Liver (tissue), 9 donors: ENCODE measurements around the gene ADH7. TPM values are rescaled to one million over a fixed set of nuclear protein-coding genes. Genes with fewer than 3 reads are reported as not detected.
A peak's percentile ranks its signal among the peaks of the same experiment; 100 is the strongest.

Experiments
- DNase-seq: peaks from one replicate; pipeline ENCODE4 v3.0.0-alpha.2; 2017; ENCODE audit warnings: low spot score
- H3K27ac ChIP-seq, 2 donors: one replicate each; pipeline ENCODE4 v1.7.0; 2013; ENCODE audit warnings: inconsistent platforms in 2 of 2, low read length in 2 of 2, control low read depth in 1 of 2, low read depth in 1 of 2, mild to moderate bottlenecking in 1 of 2
- H3K27me3 ChIP-seq, 4 donors: one replicate each; pipeline versions ENCODE4 v1.6.1 to v1.7.0; 2013; ENCODE audit warnings: low read length in 3 of 4, inconsistent platforms in 1 of 4, mild to moderate bottlenecking in 1 of 4, moderate library complexity in 1 of 4; ENCODE audit not compliant: control insufficient read depth in 4 of 4, insufficient read depth in 4 of 4
- H3K36me3 ChIP-seq, 4 donors: one replicate each; pipeline versions ENCODE4 v1.6.1 to v1.7.0; 2013; ENCODE audit warnings: low read length in 3 of 4, mild to moderate bottlenecking in 3 of 4, low read depth in 1 of 4, moderate library complexity in 1 of 4; ENCODE audit not compliant: control insufficient read depth in 4 of 4, insufficient read depth in 3 of 4
- H3K4me1 ChIP-seq, 4 donors: one replicate each; pipeline versions ENCODE4 v1.6.1 to v1.7.0; 2013; ENCODE audit warnings: low read length in 3 of 4, mild to moderate bottlenecking in 3 of 4, moderate library complexity in 1 of 4; ENCODE audit not compliant: control insufficient read depth in 4 of 4, insufficient read depth in 4 of 4
- H3K4me3 ChIP-seq, 3 donors: one replicate each; pipeline versions ENCODE4 v1.6.1 to v1.7.0; 2013; ENCODE audit warnings: low read length in 3 of 3, control low read depth in 1 of 3, low read depth in 1 of 3, mild to moderate bottlenecking in 1 of 3
- H3K9ac ChIP-seq, 2 donors: one replicate each; pipeline ENCODE4 v1.7.0; 2013; ENCODE audit warnings: low read length in 2 of 2, mild to moderate bottlenecking in 2 of 2, moderate library complexity in 2 of 2, control low read depth in 1 of 2, low read depth in 1 of 2
- H3K9me3 ChIP-seq, 4 donors: one replicate each; pipeline versions ENCODE4 v1.6.1 to v1.7.0; 2013; ENCODE audit warnings: low read length in 3 of 4; ENCODE audit not compliant: control insufficient read depth in 4 of 4
- ATF3 ChIP-seq: IDR thresholded peaks from 2 replicates; pipeline ENCODE4 v1.6.1; 2016; ENCODE audit warnings: antibody characterized with exemption
- CTCF ChIP-seq: fragments of 150-350 bp; IDR thresholded peaks from 2 replicates; pipeline ENCODE4 v1.5.1; 2017; ENCODE audit warnings: improper control_type of control experiment, low read depth, low read length; ENCODE audit not compliant: missing input control
- EGR1 ChIP-seq, 2 donors: IDR thresholded peaks; 2 replicates each; pipeline ENCODE4 v1.6.1; 2016 to 2018; ENCODE audit warnings: antibody characterized with exemption in 2 of 2, low read depth in 2 of 2
- FOXA1 ChIP-seq: IDR thresholded peaks from 2 replicates; pipeline ENCODE4 v1.6.1; 2016; ENCODE audit warnings: antibody characterized with exemption
- GABPA ChIP-seq, 2 donors: IDR thresholded peaks in 1 of 2; conservative IDR thresholded peaks in 1 of 2; 2 replicates each; pipeline ENCODE4 v1.6.1; 2016; ENCODE audit warnings: antibody characterized with exemption in 2 of 2, mild to moderate bottlenecking in 1 of 2, moderate library complexity in 1 of 2
- HNF4A ChIP-seq, 2 donors: conservative IDR thresholded peaks; 2 replicates each; pipeline ENCODE4 v1.6.1; 2016; ENCODE audit warnings: antibody characterized with exemption in 2 of 2, mild to moderate bottlenecking in 2 of 2
- HNF4G ChIP-seq: IDR thresholded peaks from 2 replicates; pipeline ENCODE4 v1.6.1; 2016; ENCODE audit warnings: antibody characterized with exemption
- JUND ChIP-seq, 2 donors: IDR thresholded peaks; 2 replicates each; pipeline ENCODE4 v1.6.1; 2016; ENCODE audit warnings: antibody characterized with exemption in 2 of 2
- NR2F2 ChIP-seq: IDR thresholded peaks from 2 replicates; pipeline ENCODE4 v1.6.1; 2016; ENCODE audit warnings: antibody characterized with exemption
- RAD21 ChIP-seq, 2 donors: IDR thresholded peaks; 2 replicates each; pipeline ENCODE4 v1.6.1; 2016; ENCODE audit warnings: antibody characterized with exemption in 2 of 2, mild to moderate bottlenecking in 2 of 2
- RXRA ChIP-seq, 2 donors: IDR thresholded peaks; 2 replicates each; pipeline ENCODE4 v1.6.1; 2017 to 2018; ENCODE audit warnings: antibody characterized with exemption in 2 of 2, mild to moderate bottlenecking in 1 of 2
- SP1 ChIP-seq: IDR thresholded peaks from 2 replicates; pipeline ENCODE4 v1.6.1; 2018; ENCODE audit warnings: antibody characterized with exemption, mild to moderate bottlenecking
- TAF1 ChIP-seq: conservative IDR thresholded peaks from 2 replicates; pipeline ENCODE4 v1.6.1; 2016; ENCODE audit warnings: antibody characterized with exemption, mild to moderate bottlenecking
- YY1 ChIP-seq: IDR thresholded peaks from 2 replicates; pipeline ENCODE4 v1.6.1; 2016; ENCODE audit warnings: antibody characterized with exemption, mild to moderate bottlenecking
- WGBS: extraction: QIAGEN DNeasy Blood & Tissue Kit; methylation state at CpG from one replicate; pipeline ENCODE4 v1.1.7; 2013; 5-methylcytosine and 5-hydroxymethylcytosine counted together
- polyA plus RNA-seq, 2 donors: library from polyadenylated mRNA; stranded (reverse) in 1 of 2; unstranded in 1 of 2; fragments of 200-250 nt in 1 of 2; fragments of >200 nt in 1 of 2; fragmentation: Nextera tagmentation in 1 of 2; extraction: Ambion mirVana in 1 of 2; gene quantifications; one replicate each; pipeline versions ENCODE4 v1.2.1 to v1.2.3, GENCODE V29; 2013 to 2015
- total RNA-seq, 2 donors: library from RNA; depleted of rRNA; stranded (reverse); fragments of >200 nt; gene quantifications; one replicate each; pipeline ENCODE4 v1.2.3, GENCODE V29; 2014
- TF ChIP-seq, protein P1 (sequence below): IDR thresholded peaks from 2 replicates; pipeline ENCODE4 v1.6.1; 2016; ENCODE audit warnings: antibody characterized with exemption, mild to moderate bottlenecking
- TF ChIP-seq, protein P2 (sequence below): IDR thresholded peaks from 2 replicates; pipeline ENCODE4 v1.6.1; 2016; ENCODE audit warnings: antibody characterized with exemption
- donor health status: healthy.
- donor health status: healthy.
- donor health status: healthy.
- donor health status: healthy.
- donor health status: healthy.

Gene ADH7
- total and polyA plus RNA-seq, 4 donors = under 0.01 TPM; not detected in 3

DNA sequence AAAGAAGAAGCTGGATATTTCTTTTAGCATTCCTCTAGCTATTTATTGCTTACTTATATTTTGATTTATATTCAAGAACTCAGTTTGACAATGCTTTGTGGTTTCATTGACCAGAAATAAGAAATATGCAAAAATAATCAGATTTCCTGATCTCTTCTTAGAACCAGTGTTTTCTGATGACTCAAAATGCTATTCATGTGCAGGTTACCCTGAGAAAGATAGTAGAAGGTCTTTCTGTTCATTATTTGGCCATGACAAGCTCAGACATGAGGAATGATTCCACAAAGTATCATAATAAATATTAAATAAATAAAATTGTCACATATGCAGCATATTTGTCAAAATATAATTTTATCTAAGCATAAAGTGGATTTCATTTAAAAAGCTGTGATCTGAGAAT is 24.1 kb downstream of the ADH7 start (continued):
- TF ChIP-seq, protein P1, sequence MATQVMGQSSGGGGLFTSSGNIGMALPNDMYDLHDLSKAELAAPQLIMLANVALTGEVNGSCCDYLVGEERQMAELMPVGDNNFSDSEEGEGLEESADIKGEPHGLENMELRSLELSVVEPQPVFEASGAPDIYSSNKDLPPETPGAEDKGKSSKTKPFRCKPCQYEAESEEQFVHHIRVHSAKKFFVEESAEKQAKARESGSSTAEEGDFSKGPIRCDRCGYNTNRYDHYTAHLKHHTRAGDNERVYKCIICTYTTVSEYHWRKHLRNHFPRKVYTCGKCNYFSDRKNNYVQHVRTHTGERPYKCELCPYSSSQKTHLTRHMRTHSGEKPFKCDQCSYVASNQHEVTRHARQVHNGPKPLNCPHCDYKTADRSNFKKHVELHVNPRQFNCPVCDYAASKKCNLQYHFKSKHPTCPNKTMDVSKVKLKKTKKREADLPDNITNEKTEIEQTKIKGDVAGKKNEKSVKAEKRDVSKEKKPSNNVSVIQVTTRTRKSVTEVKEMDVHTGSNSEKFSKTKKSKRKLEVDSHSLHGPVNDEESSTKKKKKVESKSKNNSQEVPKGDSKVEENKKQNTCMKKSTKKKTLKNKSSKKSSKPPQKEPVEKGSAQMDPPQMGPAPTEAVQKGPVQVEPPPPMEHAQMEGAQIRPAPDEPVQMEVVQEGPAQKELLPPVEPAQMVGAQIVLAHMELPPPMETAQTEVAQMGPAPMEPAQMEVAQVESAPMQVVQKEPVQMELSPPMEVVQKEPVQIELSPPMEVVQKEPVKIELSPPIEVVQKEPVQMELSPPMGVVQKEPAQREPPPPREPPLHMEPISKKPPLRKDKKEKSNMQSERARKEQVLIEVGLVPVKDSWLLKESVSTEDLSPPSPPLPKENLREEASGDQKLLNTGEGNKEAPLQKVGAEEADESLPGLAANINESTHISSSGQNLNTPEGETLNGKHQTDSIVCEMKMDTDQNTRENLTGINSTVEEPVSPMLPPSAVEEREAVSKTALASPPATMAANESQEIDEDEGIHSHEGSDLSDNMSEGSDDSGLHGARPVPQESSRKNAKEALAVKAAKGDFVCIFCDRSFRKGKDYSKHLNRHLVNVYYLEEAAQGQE = no peak
- TF ChIP-seq TAF1 = no peak

DNA sequence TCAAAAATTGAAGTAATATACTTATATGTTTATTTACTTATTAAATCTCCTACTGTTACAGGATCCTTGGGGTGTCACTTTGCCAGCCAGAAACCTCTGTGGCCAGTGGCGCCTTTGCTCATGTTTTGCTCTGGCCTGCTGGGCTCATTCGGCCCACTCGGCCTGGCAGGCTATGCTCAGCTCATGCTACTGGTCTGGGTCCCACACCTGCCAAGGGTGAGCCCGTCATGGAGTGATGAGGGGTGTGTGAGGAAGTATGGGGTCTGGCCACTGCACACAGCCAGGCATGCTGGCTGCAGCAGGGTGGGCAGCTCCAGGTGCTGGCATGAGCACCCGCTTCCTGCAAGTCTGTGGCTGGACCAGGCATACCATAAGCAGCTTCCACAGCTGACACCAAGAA is 25.1 kb downstream of the ADH7 start:
- no peak overlapping the region for H3K27ac ChIP-seq
- peaks cover 6 to 58% (median 52%) of the 10 kb centered on the region in 4 donors for H3K4me1 ChIP-seq
- no peaks in the 10 kb centered on the region for H3K27me3 ChIP-seq
- peak overlapping the region in 1 of 2 donors; percentile 7 for H3K9ac ChIP-seq
- no peak for DNase-seq
- H3K36me3 ChIP-seq = no peaks in the 10 kb centered on the region
- TF ChIP-seq RXRA (IDR thresholded peaks at IDR 0.05) (no peak), GABPA (IDR thresholded peaks at IDR 0.05 in 1 of 2, conservative IDR thresholded peaks at IDR 0.05 in 1 of 2) (no peak), CTCF (no peak), HNF4A (conservative IDR thresholded peaks at IDR 0.05) (no peak), SP1 (no peak), FOXA1 (no peak), EGR1 (IDR thresholded peaks at IDR 0.05; ENCODE audit: low read depth in 2 of 2) (no peak)
- TF ChIP-seq, protein P2, sequence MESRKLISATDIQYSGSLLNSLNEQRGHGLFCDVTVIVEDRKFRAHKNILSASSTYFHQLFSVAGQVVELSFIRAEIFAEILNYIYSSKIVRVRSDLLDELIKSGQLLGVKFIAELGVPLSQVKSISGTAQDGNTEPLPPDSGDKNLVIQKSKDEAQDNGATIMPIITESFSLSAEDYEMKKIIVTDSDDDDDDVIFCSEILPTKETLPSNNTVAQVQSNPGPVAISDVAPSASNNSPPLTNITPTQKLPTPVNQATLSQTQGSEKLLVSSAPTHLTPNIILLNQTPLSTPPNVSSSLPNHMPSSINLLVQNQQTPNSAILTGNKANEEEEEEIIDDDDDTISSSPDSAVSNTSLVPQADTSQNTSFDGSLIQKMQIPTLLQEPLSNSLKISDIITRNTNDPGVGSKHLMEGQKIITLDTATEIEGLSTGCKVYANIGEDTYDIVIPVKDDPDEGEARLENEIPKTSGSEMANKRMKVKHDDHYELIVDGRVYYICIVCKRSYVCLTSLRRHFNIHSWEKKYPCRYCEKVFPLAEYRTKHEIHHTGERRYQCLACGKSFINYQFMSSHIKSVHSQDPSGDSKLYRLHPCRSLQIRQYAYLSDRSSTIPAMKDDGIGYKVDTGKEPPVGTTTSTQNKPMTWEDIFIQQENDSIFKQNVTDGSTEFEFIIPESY = no peak
- no peaks in the 10 kb centered on the region for H3K9me3 ChIP-seq
- H3K4me3 ChIP-seq = no peak overlapping the region
- WGBS = 93% methylated on average over 5 of the region's 5 CpGs

DNA sequence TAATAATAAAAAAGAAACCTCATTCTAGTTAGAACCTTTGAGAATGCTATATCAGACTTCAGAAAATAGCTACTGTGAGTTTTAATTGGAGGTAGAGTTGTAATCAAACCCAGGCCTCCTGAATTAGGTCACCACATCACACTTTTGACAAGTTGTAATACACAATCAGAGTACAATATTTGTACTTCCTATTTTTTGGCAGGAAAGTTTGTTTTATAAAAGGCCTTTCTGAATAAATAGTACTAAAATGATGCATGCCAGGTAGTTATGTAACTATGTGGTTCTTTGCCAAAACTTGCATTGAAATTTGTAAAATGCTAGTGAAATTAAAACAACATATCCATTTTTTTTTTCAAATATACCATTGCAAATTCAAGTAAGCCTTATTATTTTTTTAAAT is 26.8 kb downstream of the ADH7 start:
- no peak for DNase-seq
- Histone ChIP-seq H3K4me1 (peaks cover 2 to 53% (median 43%) of the 10 kb centered on the region in 4 donors), H3K27me3 (no peaks in the 10 kb centered on the region), H3K27ac (peak overlapping the region; percentile 25 to 47), H3K36me3 (no peaks in the 10 kb centered on the region), H3K9ac (no peak overlapping the region), H3K4me3 (no peak overlapping the region), H3K9me3 (no peaks in the 10 kb centered on the region)
- TF ChIP-seq YY1 = no peak
- no peak for TF ChIP-seq NR2F2
- TF ChIP-seq ATF3 = peak; percentile 27
- TF ChIP-seq CTCF = no peak
- no peak for TF ChIP-seq HNF4G
- TF ChIP-seq EGR1 (IDR thresholded peaks at IDR 0.05; ENCODE audit: low read depth in 2 of 2) = no peak
- TF ChIP-seq, protein P2 = no peak
- TF ChIP-seq TAF1 = no peak
- no peak for TF ChIP-seq GABPA (IDR thresholded peaks at IDR 0.05 in 1 of 2, conservative IDR thresholded peaks at IDR 0.05 in 1 of 2)
- peak in 1 of 2 donors; percentile 44 for TF ChIP-seq HNF4A (conservative IDR thresholded peaks at IDR 0.05)
- TF ChIP-seq FOXA1 = no peak
- no peak for TF ChIP-seq SP1
- peak; percentile 36 to 46 for TF ChIP-seq RXRA (IDR thresholded peaks at IDR 0.05)
- no peak for TF ChIP-seq JUND (IDR thresholded peaks at IDR 0.05)
- peak; percentile 20 to 35 for TF ChIP-seq RAD21 (IDR thresholded peaks at IDR 0.05)
